ENCODE measurements around the gene CNDP1.

The CNDP1 gene

GRCh38 chr18:74512321-74513053 is 21.8 kb upstream of the CNDP1 start:
- ChIA-PET CTCF (interaction anchor here (1.2 kb wide), 1 partner anchor 19 kb away, joined by 3 read pairs; no protein-coding TSS in a partner anchor), POLR2A (no interaction called here)
- peaks cover 8 to 92% of the 10 kb centered on the region in 2 experiments; a peak in 2 of 3 replicates for H3K36me3 ChIP-seq (ENCODE audit: control insufficient read depth in 2 of 2, insufficient read depth in 1 of 2, low read length in 2 of 2)
- H3K9me3 ChIP-seq (ENCODE audit: control insufficient read depth, insufficient read depth, low read depth, low read length), result no peaks in the 10 kb centered on the region
- no peak overlapping the region for H3K4me3 ChIP-seq (ENCODE audit: low read depth, low read length)
- no peak overlapping the region for H3K27ac ChIP-seq (ENCODE audit: extremely low read depth, low read depth, low read length)
- TF ChIP-seq ZNF280D (tag by site-specific recombination; IDR thresholded peaks at IDR 0.05) (no peak), GLIS2 (tag by site-specific recombination; IDR thresholded peaks at IDR 0.05) (no peak), YY2 (tag by site-specific recombination; IDR thresholded peaks at IDR 0.05) (no peak), IKZF3 (tag by site-specific recombination; IDR thresholded peaks at IDR 0.05) (no peak), ZNF521 (tag by site-specific recombination; IDR thresholded peaks at IDR 0.05) (no peak), ZNF639 (tag by site-specific recombination; IDR thresholded peaks at IDR 0.05) (no peak), ZNF433 (tag by site-specific recombination; IDR thresholded peaks at IDR 0.05; ENCODE audit: low read depth) (no peak), ZSCAN30 (tag by site-specific recombination; IDR thresholded peaks at IDR 0.05) (no peak), PRDM4 (tag by site-specific recombination; IDR thresholded peaks at IDR 0.05) (no peak), ZNF513 (tag by site-specific recombination; IDR thresholded peaks at IDR 0.05) (no peak)
- no peaks in the 10 kb centered on the region for H3K4me1 ChIP-seq (ENCODE audit: control insufficient read depth, insufficient read depth, low read length)

GRCh38 chr18:74513149-74513882 is 21.0 kb upstream of the CNDP1 start:
- CTCF ChIA-PET, result no interaction called here
- H3K4me1 ChIP-seq (ENCODE audit: control insufficient read depth, insufficient read depth, low read length), result no peaks in the 10 kb centered on the region
- no peak overlapping the region for H3K27ac ChIP-seq (ENCODE audit: extremely low read depth, low read depth, low read length)
- POLR2A ChIA-PET, result no interaction called here
- H3K4me3 ChIP-seq (ENCODE audit: low read depth, low read length), result no peak overlapping the region
- H3K36me3 ChIP-seq (ENCODE audit: control insufficient read depth in 2 of 2, insufficient read depth in 1 of 2, low read length in 2 of 2), result peaks cover 8 to 87% of the 10 kb centered on the region in 2 experiments; a peak in 2 of 3 replicates
- H3K9me3 ChIP-seq (ENCODE audit: control insufficient read depth, insufficient read depth, low read depth, low read length), result no peaks in the 10 kb centered on the region
- no peak for TF ChIP-seq ZNF518A (tag by site-specific recombination; conservative IDR thresholded peaks at IDR 0.05; ENCODE audit: low read depth)
- TF ChIP-seq CTCF (tag by site-specific recombination; IDR thresholded peaks at IDR 0.05), result no peak
- TF ChIP-seq ZNF792 (tag by site-specific recombination; IDR thresholded peaks at IDR 0.05), result no peak
- TF ChIP-seq ZNF692 (tag by site-specific recombination; IDR thresholded peaks at IDR 0.05), result no peak

Measured in HEK293 (cell line).